Measurements from ENCODE around the gene OPHN1. TPM values are rescaled to one million over a fixed set of nuclear protein-coding genes. Genes with fewer than 3 reads are reported as not detected.
A peak's percentile ranks its signal among the peaks of the same experiment; 100 is the strongest.

The OPHN1 gene
- total and polyA plus RNA-seq, 2 donors (not counting 1 experiment from before 2014, with no cell fraction given) = 2.9 to 8.3 TPM

DNA sequence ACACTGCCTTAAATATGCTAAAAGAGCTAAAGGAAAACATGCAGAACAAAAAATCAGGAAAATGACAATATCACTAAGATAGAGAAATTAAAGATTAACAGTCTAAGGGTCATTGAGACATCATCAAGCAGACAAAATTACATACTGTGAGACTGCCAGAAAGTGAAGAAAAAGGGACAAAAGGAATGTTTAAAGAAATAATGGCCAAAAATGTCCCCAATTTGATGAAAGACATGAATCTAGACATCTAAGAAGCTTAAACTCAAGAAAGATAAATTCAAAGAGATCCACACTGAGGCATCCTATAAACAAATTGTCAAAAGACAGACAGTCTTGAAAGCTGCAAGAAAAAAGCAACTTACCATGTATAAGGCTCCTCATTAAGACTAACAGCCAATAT is 63.7 kb downstream of the OPHN1 start:
- Histone ChIP-seq H4K20me1 (ENCODE audit: control insufficient read depth, extremely low read depth, insufficient read depth, low read length) (no peaks in the 10 kb centered on the region), H3K27ac (ENCODE audit: insufficient read depth, low read length) (no peak overlapping the region), H3K4me2 (ENCODE audit: extremely low read depth, insufficient read depth, low read length) (no peak overlapping the region), H3K27me3 (ENCODE audit: control insufficient read depth, insufficient read depth, low read length) (no peaks in the 10 kb centered on the region), H3K9me3 (ENCODE audit: control insufficient read depth, insufficient read depth, low read depth, low read length) (no peaks in the 10 kb centered on the region), H3K79me2 (ENCODE audit: control insufficient read depth, insufficient read depth, low read length) (no peaks in the 10 kb centered on the region), H3K4me3 (replicated peaks in 1 of 4; ENCODE audit: control extremely low read depth in 1 of 4, insufficient read depth in 1 of 4, low read depth in 3 of 4, low read length in 4 of 4) (no peak overlapping the region), H3K36me3 (ENCODE audit: control insufficient read depth, insufficient read depth, low read length) (no peaks in the 10 kb centered on the region), H2AFZ (ENCODE audit: low read length) (no peak overlapping the region), H3K9ac (ENCODE audit: insufficient read depth, low read length) (no peak overlapping the region), H3K4me1 (ENCODE audit: control insufficient read depth, extremely low read depth, insufficient read depth, low read length) (no peaks in the 10 kb centered on the region)
- no peak for DNase-seq (ENCODE audit: low read depth in 2 of 2)
- TF ChIP-seq, protein P1, sequence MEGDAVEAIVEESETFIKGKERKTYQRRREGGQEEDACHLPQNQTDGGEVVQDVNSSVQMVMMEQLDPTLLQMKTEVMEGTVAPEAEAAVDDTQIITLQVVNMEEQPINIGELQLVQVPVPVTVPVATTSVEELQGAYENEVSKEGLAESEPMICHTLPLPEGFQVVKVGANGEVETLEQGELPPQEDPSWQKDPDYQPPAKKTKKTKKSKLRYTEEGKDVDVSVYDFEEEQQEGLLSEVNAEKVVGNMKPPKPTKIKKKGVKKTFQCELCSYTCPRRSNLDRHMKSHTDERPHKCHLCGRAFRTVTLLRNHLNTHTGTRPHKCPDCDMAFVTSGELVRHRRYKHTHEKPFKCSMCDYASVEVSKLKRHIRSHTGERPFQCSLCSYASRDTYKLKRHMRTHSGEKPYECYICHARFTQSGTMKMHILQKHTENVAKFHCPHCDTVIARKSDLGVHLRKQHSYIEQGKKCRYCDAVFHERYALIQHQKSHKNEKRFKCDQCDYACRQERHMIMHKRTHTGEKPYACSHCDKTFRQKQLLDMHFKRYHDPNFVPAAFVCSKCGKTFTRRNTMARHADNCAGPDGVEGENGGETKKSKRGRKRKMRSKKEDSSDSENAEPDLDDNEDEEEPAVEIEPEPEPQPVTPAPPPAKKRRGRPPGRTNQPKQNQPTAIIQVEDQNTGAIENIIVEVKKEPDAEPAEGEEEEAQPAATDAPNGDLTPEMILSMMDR (conservative IDR thresholded peaks at IDR 0.05 in 1 of 2, IDR thresholded peaks at IDR 0.05 in 1 of 2; ENCODE audit: low read depth in 1 of 2, low read length in 2 of 2) = no peak
- TF ChIP-seq EZH2 (IDR thresholded peaks at IDR 0.05; ENCODE audit: low read length, missing control alignments) = no peak

DNA sequence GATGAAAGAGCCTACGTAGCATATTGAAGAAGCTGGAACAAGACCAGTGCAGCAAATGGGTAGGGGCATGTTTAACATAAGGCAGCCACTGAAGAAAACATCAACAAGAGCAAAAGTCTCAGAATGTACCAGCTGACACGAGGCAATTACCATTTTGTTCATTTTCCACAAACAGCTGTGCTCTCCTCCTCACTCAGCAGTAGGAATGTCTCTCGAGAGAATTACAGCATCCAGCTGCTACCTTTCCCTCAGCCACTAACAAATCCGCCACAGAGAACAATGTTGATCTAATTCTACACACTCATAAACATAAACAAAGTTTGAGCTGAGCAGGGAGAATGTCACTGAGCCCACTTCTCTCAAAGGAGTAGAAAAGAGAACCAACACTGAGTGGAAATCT is 68.0 kb downstream of the OPHN1 start:
- TF ChIP-seq, protein P1 (conservative IDR thresholded peaks at IDR 0.05 in 1 of 2, IDR thresholded peaks at IDR 0.05 in 1 of 2; ENCODE audit: low read depth in 1 of 2, low read length in 2 of 2) = no peak
- no peak for TF ChIP-seq EZH2 (IDR thresholded peaks at IDR 0.05; ENCODE audit: low read length, missing control alignments)
- Histone ChIP-seq H2AFZ (ENCODE audit: low read length) (no peak overlapping the region), H3K4me3 (replicated peaks in 1 of 4; ENCODE audit: control extremely low read depth in 1 of 4, insufficient read depth in 1 of 4, low read depth in 3 of 4, low read length in 4 of 4) (no peak overlapping the region), H4K20me1 (ENCODE audit: control insufficient read depth, extremely low read depth, insufficient read depth, low read length) (no peaks in the 10 kb centered on the region), H3K27me3 (ENCODE audit: control insufficient read depth, insufficient read depth, low read length) (no peaks in the 10 kb centered on the region), H3K79me2 (ENCODE audit: control insufficient read depth, insufficient read depth, low read length) (no peaks in the 10 kb centered on the region), H3K27ac (ENCODE audit: insufficient read depth, low read length) (no peak overlapping the region), H3K4me2 (ENCODE audit: extremely low read depth, insufficient read depth, low read length) (no peak overlapping the region), H3K36me3 (ENCODE audit: control insufficient read depth, insufficient read depth, low read length) (no peaks in the 10 kb centered on the region), H3K9me3 (ENCODE audit: control insufficient read depth, insufficient read depth, low read depth, low read length) (no peaks in the 10 kb centered on the region), H3K9ac (ENCODE audit: insufficient read depth, low read length) (no peak overlapping the region), H3K4me1 (ENCODE audit: control insufficient read depth, extremely low read depth, insufficient read depth, low read length) (no peaks in the 10 kb centered on the region)
- DNase-seq (ENCODE audit: low read depth in 2 of 2) = peak in 1 of 2 donors; percentile 58

DNA sequence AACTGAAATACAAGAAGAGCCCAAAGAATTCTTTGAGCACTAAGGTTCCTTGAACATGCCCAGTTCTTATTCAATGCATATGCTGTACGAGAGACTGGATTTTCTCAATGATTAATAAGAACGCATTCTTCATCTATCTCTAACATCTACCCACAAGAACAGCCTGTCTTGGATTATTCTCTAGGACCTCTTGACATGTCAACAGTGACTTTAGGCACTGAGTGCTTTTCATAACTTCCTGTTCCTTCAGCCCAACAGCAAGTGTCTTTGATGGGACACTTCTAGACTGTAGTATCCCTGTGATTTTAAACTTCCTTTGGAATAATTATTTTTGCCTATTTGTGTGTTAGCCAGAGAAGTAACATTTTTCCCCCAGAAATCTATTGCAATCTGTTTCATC is 69.3 kb downstream of the OPHN1 start:
- Histone ChIP-seq H3K36me3 (ENCODE audit: control insufficient read depth, insufficient read depth, low read length) (no peaks in the 10 kb centered on the region), H4K20me1 (ENCODE audit: control insufficient read depth, extremely low read depth, insufficient read depth, low read length) (no peaks in the 10 kb centered on the region), H3K9ac (ENCODE audit: insufficient read depth, low read length) (no peak overlapping the region), H3K27me3 (ENCODE audit: control insufficient read depth, insufficient read depth, low read length) (no peaks in the 10 kb centered on the region), H2AFZ (ENCODE audit: low read length) (no peak overlapping the region), H3K4me1 (ENCODE audit: control insufficient read depth, extremely low read depth, insufficient read depth, low read length) (no peaks in the 10 kb centered on the region), H3K79me2 (ENCODE audit: control insufficient read depth, insufficient read depth, low read length) (no peaks in the 10 kb centered on the region), H3K9me3 (ENCODE audit: control insufficient read depth, insufficient read depth, low read depth, low read length) (no peaks in the 10 kb centered on the region), H3K4me2 (ENCODE audit: extremely low read depth, insufficient read depth, low read length) (no peak overlapping the region), H3K4me3 (replicated peaks in 1 of 4; ENCODE audit: control extremely low read depth in 1 of 4, insufficient read depth in 1 of 4, low read depth in 3 of 4, low read length in 4 of 4) (no peak overlapping the region), H3K27ac (ENCODE audit: insufficient read depth, low read length) (no peak overlapping the region)
- TF ChIP-seq, protein P1 (conservative IDR thresholded peaks at IDR 0.05 in 1 of 2, IDR thresholded peaks at IDR 0.05 in 1 of 2; ENCODE audit: low read depth in 1 of 2, low read length in 2 of 2) = no peak
- no peak for TF ChIP-seq EZH2 (IDR thresholded peaks at IDR 0.05; ENCODE audit: low read length, missing control alignments)
- no peak for DNase-seq (ENCODE audit: low read depth in 2 of 2)

Data from fibroblast of lung (primary cell).